Neuron (in vitro differentiated cells): Measurements from ENCODE around the gene SERPINB1.

ENCODE experiments used
- H2AFZ ChIP-seq: one replicate; pipeline ENCODE4 v1.6.1; 2013; ENCODE audit warnings: low read depth, mild to moderate bottlenecking, inconsistent platforms, low read length, moderate library complexity
- H3K27me3 ChIP-seq: one replicate; pipeline ENCODE4 v1.6.1; 2013; ENCODE audit warnings: low read length; ENCODE audit not compliant: insufficient read depth
- H3K36me3 ChIP-seq: one replicate; pipeline ENCODE4 v1.6.1; 2013; ENCODE audit warnings: low read length; ENCODE audit not compliant: insufficient read depth
- H3K4me1 ChIP-seq: one replicate; pipeline ENCODE4 v1.6.1; 2013; ENCODE audit warnings: low read length; ENCODE audit not compliant: insufficient read depth
- H3K4me3 ChIP-seq: 2 replicates; pipeline ENCODE4 v1.5.1; 2013; ENCODE audit warnings: mild to moderate bottlenecking, low read length, moderate library complexity
- H3K9me3 ChIP-seq: one replicate; pipeline ENCODE4 v1.6.1; 2013; ENCODE audit warnings: low read length

Gene SERPINB1

DNA sequence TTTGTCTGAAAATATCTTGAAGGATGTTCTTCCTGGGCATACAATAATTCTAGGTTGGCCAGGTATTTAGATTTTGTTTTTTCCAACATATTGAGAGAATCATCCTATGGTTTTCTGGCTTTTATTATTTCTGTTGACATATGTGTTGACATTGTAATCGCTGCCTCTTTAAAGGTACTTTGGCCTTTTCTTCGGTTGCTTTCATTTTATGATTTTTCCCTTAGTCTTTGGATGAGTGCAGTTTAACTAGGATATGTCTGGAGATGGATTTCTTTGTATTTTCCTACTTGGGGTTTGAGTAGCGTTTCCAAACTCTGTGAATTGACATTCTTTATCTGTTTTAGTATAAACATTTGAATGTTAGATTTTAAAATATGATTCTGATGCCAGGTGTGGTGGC is 11.5 kb downstream of the SERPINB1 start:
- Histone ChIP-seq H3K9me3 (no peaks in the 10 kb centered on the region), H3K4me3 (no peak overlapping the region), H3K36me3 (no peaks in the 10 kb centered on the region), H3K27me3 (no peaks in the 10 kb centered on the region), H2AFZ (no peak overlapping the region), H3K4me1 (no peaks in the 10 kb centered on the region)

DNA sequence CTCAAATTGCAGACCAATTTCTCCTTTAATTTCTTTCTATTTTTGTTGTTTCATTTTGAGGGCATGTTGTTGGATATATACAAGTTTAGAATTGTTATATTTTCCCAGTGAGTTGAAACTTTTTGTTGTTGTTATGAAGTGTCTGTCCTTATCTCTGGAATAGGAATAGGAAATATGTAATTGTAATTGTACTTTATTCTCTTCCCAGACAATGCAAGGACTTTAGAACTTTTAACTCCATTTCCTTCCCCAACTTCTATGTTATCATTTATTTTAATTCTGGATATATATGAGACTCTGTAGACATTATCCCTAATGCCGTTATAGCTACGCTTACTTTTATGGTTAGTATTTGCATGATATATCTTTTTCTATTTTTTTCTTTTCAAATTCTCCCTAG is 12.4 kb downstream of the SERPINB1 start:
- no peaks in the 10 kb centered on the region for H3K4me1 ChIP-seq
- no peaks in the 10 kb centered on the region for H3K9me3 ChIP-seq
- no peak overlapping the region for H3K4me3 ChIP-seq
- H3K27me3 ChIP-seq: no peaks in the 10 kb centered on the region
- no peak overlapping the region for H2AFZ ChIP-seq
- no peaks in the 10 kb centered on the region for H3K36me3 ChIP-seq

- H3K27me3 ChIP-seq: no peaks in the 10 kb centered on the region
- H3K4me1 ChIP-seq: no peaks in the 10 kb centered on the region
- H3K4me3 ChIP-seq: no peak overlapping the region
- H2AFZ ChIP-seq: no peak overlapping the region
- no peaks in the 10 kb centered on the region for H3K9me3 ChIP-seq
- no peaks in the 10 kb centered on the region for H3K36me3 ChIP-seq
Measured at GRCh38 chr6:2828629-2829028, 13.0 kb downstream of the SERPINB1 start.

GRCh38 chr6:2827142-2827541 is 14.5 kb downstream of the SERPINB1 start:
- Histone ChIP-seq H3K36me3 (no peaks in the 10 kb centered on the region), H3K4me1 (no peaks in the 10 kb centered on the region), H3K4me3 (no peak overlapping the region)

GRCh38 chr6:2826131-2826530 is 15.5 kb downstream of the SERPINB1 start:
- no peaks in the 10 kb centered on the region for H3K27me3 ChIP-seq
- no peak overlapping the region for H2AFZ ChIP-seq
- H3K4me3 ChIP-seq: no peak overlapping the region
- H3K9me3 ChIP-seq: no peaks in the 10 kb centered on the region
- no peaks in the 10 kb centered on the region for H3K4me1 ChIP-seq
- H3K36me3 ChIP-seq: no peaks in the 10 kb centered on the region

More at GRCh38 chr6:2827142-2827541, 14.5 kb downstream of the SERPINB1 start:
- Histone ChIP-seq H3K9me3 (no peaks in the 10 kb centered on the region), H3K27me3 (no peaks in the 10 kb centered on the region), H2AFZ (no peak overlapping the region)

- peaks cover 6% of the 10 kb centered on the region for H3K4me1 ChIP-seq
Measured at GRCh38 chr6:2823104-2823850, 18.4 kb downstream of the SERPINB1 start.

GRCh38 chr6:2821554-2821953 is 20.1 kb downstream of the SERPINB1 start:
- Histone ChIP-seq H3K4me3 (no peak overlapping the region), H3K9me3 (no peaks in the 10 kb centered on the region), H2AFZ (no peak overlapping the region), H3K36me3 (no peaks in the 10 kb centered on the region), H3K27me3 (no peaks in the 10 kb centered on the region), H3K4me1 (peaks cover 9% of the 10 kb centered on the region)

More at GRCh38 chr6:2823104-2823850, 18.4 kb downstream of the SERPINB1 start:
- Histone ChIP-seq H3K9me3 (no peaks in the 10 kb centered on the region), H2AFZ (no peak overlapping the region), H3K27me3 (no peaks in the 10 kb centered on the region), H3K4me3 (no peak overlapping the region), H3K36me3 (no peaks in the 10 kb centered on the region)

- peaks cover 2% of the 10 kb centered on the region for H3K9me3 ChIP-seq
- H3K4me3 ChIP-seq: no peak overlapping the region
- H2AFZ ChIP-seq: no peak overlapping the region
- no peaks in the 10 kb centered on the region for H3K36me3 ChIP-seq
- no peaks in the 10 kb centered on the region for H3K27me3 ChIP-seq
- peaks cover 9% of the 10 kb centered on the region for H3K4me1 ChIP-seq
Measured at GRCh38 chr6:2820415-2820814, 21.2 kb downstream of the SERPINB1 start.

- no peak overlapping the region for H2AFZ ChIP-seq
- peaks cover 2% of the 10 kb centered on the region for H3K9me3 ChIP-seq
- H3K36me3 ChIP-seq: no peaks in the 10 kb centered on the region
- no peak overlapping the region for H3K4me3 ChIP-seq
- H3K4me1 ChIP-seq: peaks cover 9% of the 10 kb centered on the region
- no peaks in the 10 kb centered on the region for H3K27me3 ChIP-seq
Measured at GRCh38 chr6:2819978-2820377, 21.7 kb downstream of the SERPINB1 start.

DNA sequence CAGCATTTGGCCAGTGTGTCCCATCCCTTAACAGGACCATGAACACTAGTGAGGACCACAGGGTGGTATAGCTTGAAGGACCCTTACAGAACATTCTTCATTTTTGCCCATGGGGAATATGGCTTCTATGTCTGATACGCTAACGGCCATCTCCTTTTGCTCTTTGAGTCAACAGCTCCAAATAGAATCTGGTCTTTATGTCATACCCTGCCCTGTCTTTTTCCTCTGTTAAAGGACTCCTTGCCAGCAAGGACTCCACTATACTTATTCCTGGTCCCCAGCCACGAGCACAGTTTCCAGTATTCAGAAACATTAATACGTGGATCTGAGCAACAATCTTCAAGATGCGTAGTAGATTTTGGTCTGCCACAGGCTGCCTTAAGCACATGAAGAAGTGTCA is 22.5 kb downstream of the SERPINB1 start:
- peaks cover 9% of the 10 kb centered on the region for H3K4me1 ChIP-seq
- no peak overlapping the region for H2AFZ ChIP-seq
- peaks cover 2% of the 10 kb centered on the region for H3K9me3 ChIP-seq
- no peaks in the 10 kb centered on the region for H3K36me3 ChIP-seq
- H3K27me3 ChIP-seq: no peaks in the 10 kb centered on the region
- no peak overlapping the region for H3K4me3 ChIP-seq

DNA sequence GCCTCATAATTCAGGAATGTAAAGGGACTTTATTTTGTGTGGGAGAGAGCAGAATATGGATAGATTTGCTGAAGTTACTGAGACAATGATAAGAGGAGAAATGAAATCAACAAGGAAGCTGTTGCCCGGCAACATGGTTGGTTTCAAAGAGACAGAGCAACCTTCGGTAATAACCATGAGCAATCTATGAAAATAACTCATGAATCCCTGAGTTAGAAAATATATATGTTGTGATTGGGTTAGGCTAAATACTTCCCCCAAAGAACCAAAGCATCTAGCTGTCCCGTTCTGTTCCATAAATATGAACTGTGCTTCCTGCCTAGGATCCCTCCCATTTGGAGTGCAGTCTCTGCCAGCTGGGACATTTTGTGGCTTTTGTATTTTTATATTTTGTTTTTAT is 23.1 kb downstream of the SERPINB1 start:
- no peak overlapping the region for H3K4me3 ChIP-seq
- no peak overlapping the region for H2AFZ ChIP-seq
- peaks cover 2% of the 10 kb centered on the region for H3K9me3 ChIP-seq
- H3K36me3 ChIP-seq: no peaks in the 10 kb centered on the region
- peaks cover 9% of the 10 kb centered on the region for H3K4me1 ChIP-seq
- H3K27me3 ChIP-seq: no peaks in the 10 kb centered on the region

GRCh38 chr6:2817903-2818443 is 23.7 kb downstream of the SERPINB1 start:
- Histone ChIP-seq H3K4me1 (peaks cover 9% of the 10 kb centered on the region), H3K27me3 (no peaks in the 10 kb centered on the region), H2AFZ (no peak overlapping the region), H3K4me3 (no peak overlapping the region), H3K9me3 (peaks cover 2% of the 10 kb centered on the region), H3K36me3 (no peaks in the 10 kb centered on the region)

DNA sequence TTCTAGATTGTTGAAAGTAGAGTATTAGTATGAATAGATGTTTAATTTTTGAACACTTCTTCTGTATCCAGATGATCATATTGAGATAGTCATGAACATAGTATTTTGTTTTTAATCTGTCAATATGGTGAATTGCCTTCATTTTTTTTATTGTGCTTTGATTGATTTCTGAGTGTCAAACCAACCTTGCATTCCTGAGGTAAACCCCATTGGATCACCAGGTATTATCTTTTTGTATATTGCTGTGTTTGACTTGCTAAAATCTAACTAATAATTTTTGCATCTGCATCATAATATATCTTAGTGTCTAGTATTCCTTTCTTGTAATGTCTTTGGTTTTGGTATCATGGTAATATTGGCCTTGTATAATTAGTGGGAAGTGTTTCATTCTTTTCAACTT is 25.5 kb downstream of the SERPINB1 start:
- peaks cover 9% of the 10 kb centered on the region for H3K4me1 ChIP-seq
- H3K4me3 ChIP-seq: no peak overlapping the region
- H3K9me3 ChIP-seq: peaks cover 2% of the 10 kb centered on the region
- H3K36me3 ChIP-seq: no peaks in the 10 kb centered on the region
- no peaks in the 10 kb centered on the region for H3K27me3 ChIP-seq
- H2AFZ ChIP-seq: no peak overlapping the region

- Histone ChIP-seq H3K36me3 (no peaks in the 10 kb centered on the region), H3K4me3 (no peak overlapping the region), H3K27me3 (no peaks in the 10 kb centered on the region), H2AFZ (no peak overlapping the region), H3K9me3 (peaks cover 2% of the 10 kb centered on the region), H3K4me1 (peaks cover 3% of the 10 kb centered on the region)
Measured at GRCh38 chr6:2812695-2813094, 29.0 kb downstream of the SERPINB1 start.
